ENCODE measurements around the gene GRIN3A. TPM values are rescaled to one million over a fixed set of nuclear protein-coding genes. Genes with fewer than 3 reads are reported as not detected.
"Not testable (repeated sequence)": the region's sequence is repeated elsewhere in the genome, so short reads cannot be mapped to it uniquely, and the experiment has no call there.

GRIN3A gene
- total RNA-seq, 1 experiment from 2014 or later: not detected

- DNase-seq: no peak
- Histone ChIP-seq H3K36me3 (replicated peaks; ENCODE audit: control insufficient read depth, insufficient read depth, low read length) (peaks cover 3% of the 10 kb centered on the region), H3K27me3 (ENCODE audit: control insufficient read depth, insufficient read depth, low read length) (no peaks in the 10 kb centered on the region), H3K4me3 (ENCODE audit: insufficient read depth, low read depth, low read length) (no peak overlapping the region)
Measured at GRCh38 chr9:101564252-101564651, 174.2 kb downstream of the GRIN3A start.

GRCh38 chr9:101562966-101563365, 175.5 kb downstream of the GRIN3A start:
- no peak for DNase-seq
- Histone ChIP-seq H3K36me3 (replicated peaks; ENCODE audit: control insufficient read depth, insufficient read depth, low read length) (peaks cover 4% of the 10 kb centered on the region), H3K27me3 (ENCODE audit: control insufficient read depth, insufficient read depth, low read length) (no peaks in the 10 kb centered on the region), H3K4me3 (ENCODE audit: insufficient read depth, low read depth, low read length) (no peak overlapping the region)

GRCh38 chr9:101561740-101562139, 176.7 kb downstream of the GRIN3A start:
- Histone ChIP-seq H3K36me3 (replicated peaks; ENCODE audit: control insufficient read depth, insufficient read depth, low read length) (peaks cover 8% of the 10 kb centered on the region), H3K27me3 (ENCODE audit: control insufficient read depth, insufficient read depth, low read length) (no peaks in the 10 kb centered on the region), H3K4me3 (ENCODE audit: insufficient read depth, low read depth, low read length) (no peak overlapping the region)
- no peak for DNase-seq

GRCh38 chr9:101549472-101550098, 188.9 kb downstream of the GRIN3A start:
- not testable (repeated sequence) for DNase-seq; H3K27me3 ChIP-seq (ENCODE audit: control insufficient read depth, insufficient read depth, low read length); H3K4me3 ChIP-seq (ENCODE audit: insufficient read depth, low read depth, low read length)
- H3K36me3 ChIP-seq (replicated peaks; ENCODE audit: control insufficient read depth, insufficient read depth, low read length): peaks cover 32% of the 10 kb centered on the region

- Histone ChIP-seq H3K4me3 (ENCODE audit: insufficient read depth, low read depth, low read length) (no peak overlapping the region), H3K27me3 (ENCODE audit: control insufficient read depth, insufficient read depth, low read length) (no peaks in the 10 kb centered on the region), H3K36me3 (replicated peaks; ENCODE audit: control insufficient read depth, insufficient read depth, low read length) (peaks cover 14% of the 10 kb centered on the region)
- no peak for DNase-seq
Measured at GRCh38 chr9:101543098-101543735, 195.2 kb downstream of the GRIN3A start.

- DNase-seq: no peak
- H3K36me3 ChIP-seq (replicated peaks; ENCODE audit: control insufficient read depth, insufficient read depth, low read length): peaks cover 6% of the 10 kb centered on the region
- H3K27me3 ChIP-seq (ENCODE audit: control insufficient read depth, insufficient read depth, low read length): no peaks in the 10 kb centered on the region
- H3K4me3 ChIP-seq (ENCODE audit: insufficient read depth, low read depth, low read length): no peak overlapping the region
Measured at GRCh38 chr9:101540069-101540468, 198.4 kb downstream of the GRIN3A start.

GRCh38 chr9:101536938-101537337, 201.5 kb downstream of the GRIN3A start:
- Histone ChIP-seq H3K36me3 (replicated peaks; ENCODE audit: control insufficient read depth, insufficient read depth, low read length) (peaks cover 4% of the 10 kb centered on the region; the same call in 1 of the 2 replicates), H3K27me3 (ENCODE audit: control insufficient read depth, insufficient read depth, low read length) (no peaks in the 10 kb centered on the region), H3K4me3 (ENCODE audit: insufficient read depth, low read depth, low read length) (no peak overlapping the region)
- peak; percentile 30 for DNase-seq

- H3K27me3 ChIP-seq (ENCODE audit: control insufficient read depth, insufficient read depth, low read length): no peaks in the 10 kb centered on the region
- no peak for DNase-seq
- no peak overlapping the region for H3K4me3 ChIP-seq (ENCODE audit: insufficient read depth, low read depth, low read length)
- peaks cover 4% of the 10 kb centered on the region; the same call in 1 of the 2 replicates for H3K36me3 ChIP-seq (replicated peaks; ENCODE audit: control insufficient read depth, insufficient read depth, low read length)
Measured at GRCh38 chr9:101536351-101536750, 202.1 kb downstream of the GRIN3A start.

GRCh38 chr9:101533334-101534204, 204.9 kb downstream of the GRIN3A start, which contains the start of gene RNF20:
Gene RNF20 (plus strand): TSS chr9:101533853. CDS start chr9:101535424, 1,571 bp downstream.
- peak; percentile 94 for DNase-seq
- Histone ChIP-seq H3K4me3 (ENCODE audit: insufficient read depth, low read depth, low read length) (peak within 1 kb of the TSS; percentile 88), H3K36me3 (replicated peaks; ENCODE audit: control insufficient read depth, insufficient read depth, low read length) (peaks cover 3% of the 10 kb centered on the region; the same call in 1 of the 2 replicates), H3K27me3 (ENCODE audit: control insufficient read depth, insufficient read depth, low read length) (no peaks in the 10 kb centered on the region)

- Histone ChIP-seq H3K4me3 (ENCODE audit: insufficient read depth, low read depth, low read length) (no peak overlapping the region), H3K27me3 (ENCODE audit: control insufficient read depth, insufficient read depth, low read length) (no peaks in the 10 kb centered on the region), H3K36me3 (replicated peaks; ENCODE audit: control insufficient read depth, insufficient read depth, low read length) (no peaks in the 10 kb centered on the region)
- peak; percentile 57 for DNase-seq
Measured at GRCh38 chr9:101530076-101530711, 208.3 kb downstream of the GRIN3A start.

GRCh38 chr9:101528015-101528414, 210.4 kb downstream of the GRIN3A start:
- Histone ChIP-seq H3K4me3 (ENCODE audit: insufficient read depth, low read depth, low read length) (no peak overlapping the region), H3K36me3 (replicated peaks; ENCODE audit: control insufficient read depth, insufficient read depth, low read length) (no peaks in the 10 kb centered on the region), H3K27me3 (ENCODE audit: control insufficient read depth, insufficient read depth, low read length) (no peaks in the 10 kb centered on the region)
- no peak for DNase-seq

- no peak for DNase-seq
- Histone ChIP-seq H3K27me3 (ENCODE audit: control insufficient read depth, insufficient read depth, low read length) (no peaks in the 10 kb centered on the region), H3K36me3 (replicated peaks; ENCODE audit: control insufficient read depth, insufficient read depth, low read length) (no peaks in the 10 kb centered on the region), H3K4me3 (ENCODE audit: insufficient read depth, low read depth, low read length) (no peak overlapping the region)
Measured at GRCh38 chr9:101527066-101527465, 211.4 kb downstream of the GRIN3A start.

- no peaks in the 10 kb centered on the region for H3K36me3 ChIP-seq (replicated peaks; ENCODE audit: control insufficient read depth, insufficient read depth, low read length)
- DNase-seq: no peak
- no peaks in the 10 kb centered on the region for H3K27me3 ChIP-seq (ENCODE audit: control insufficient read depth, insufficient read depth, low read length)
- no peak overlapping the region for H3K4me3 ChIP-seq (ENCODE audit: insufficient read depth, low read depth, low read length)
Measured at GRCh38 chr9:101524371-101524770, 214.1 kb downstream of the GRIN3A start.
